NCI-H1694 treated with DMSO at 0.1 percent for 48 hours (cell line): ENCODE data around the gene MIOS.
"Not testable (repeated sequence)": the region's sequence is repeated elsewhere in the genome, so short reads cannot be mapped to it uniquely, and the experiment has no call there.

Source experiments
- DNase-seq: peaks from one replicate; lab custom pipeline; 2025; lab: John Stamatoyannopoulos, UW

Gene MIOS

DNA sequence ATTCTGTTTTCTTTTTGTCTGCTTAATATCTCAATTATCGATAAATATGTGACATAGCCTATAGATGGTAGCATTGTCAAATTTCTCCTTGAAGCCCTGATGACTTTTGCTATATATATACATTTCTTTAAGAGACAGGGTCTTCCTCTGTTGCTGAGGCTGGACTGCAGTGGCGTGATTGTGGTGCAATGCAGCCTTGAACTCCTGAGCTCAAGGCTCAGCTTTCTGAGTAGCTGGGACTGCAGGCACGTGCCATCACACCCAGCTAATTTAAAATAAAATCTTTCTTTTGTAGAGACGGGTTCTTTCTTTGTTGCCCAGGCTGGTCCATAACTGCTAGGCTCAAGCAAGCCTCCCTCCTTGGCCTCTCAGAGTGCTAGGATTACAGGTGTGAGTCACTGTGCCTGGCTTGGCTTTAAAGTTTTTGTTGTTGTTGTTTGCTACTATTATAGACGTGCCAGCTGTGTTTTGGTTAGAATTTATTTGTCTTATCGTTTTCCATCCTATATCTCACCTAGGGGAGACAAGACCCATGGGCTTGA, 80.9 kb downstream of the MIOS start:
- no peak for DNase-seq

DNA sequence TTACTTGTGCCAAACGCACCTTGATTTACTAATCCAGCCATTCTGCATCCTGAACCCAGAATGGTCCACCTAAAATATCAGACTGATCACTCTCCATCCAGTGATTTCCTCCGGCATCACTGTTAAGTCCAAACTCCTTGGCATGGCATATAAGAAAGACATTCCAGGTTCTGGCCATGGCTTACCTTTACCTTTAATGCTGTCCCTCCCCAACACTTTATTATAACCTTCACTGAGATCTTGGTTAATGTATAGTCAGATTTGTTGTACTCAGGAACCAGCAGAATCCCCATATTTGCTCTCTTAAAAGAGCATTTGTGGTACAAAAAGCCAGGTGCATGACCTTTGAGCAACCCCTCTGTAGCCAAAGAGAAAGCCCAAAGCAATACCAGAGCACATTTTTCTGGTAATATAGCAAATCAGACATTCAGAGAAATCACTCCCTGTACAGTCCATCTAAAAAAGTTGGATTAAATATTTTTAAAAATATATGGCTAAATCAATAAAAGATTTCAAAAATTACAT, 84.1 kb downstream of the MIOS start:
- no peak for DNase-seq

DNA sequence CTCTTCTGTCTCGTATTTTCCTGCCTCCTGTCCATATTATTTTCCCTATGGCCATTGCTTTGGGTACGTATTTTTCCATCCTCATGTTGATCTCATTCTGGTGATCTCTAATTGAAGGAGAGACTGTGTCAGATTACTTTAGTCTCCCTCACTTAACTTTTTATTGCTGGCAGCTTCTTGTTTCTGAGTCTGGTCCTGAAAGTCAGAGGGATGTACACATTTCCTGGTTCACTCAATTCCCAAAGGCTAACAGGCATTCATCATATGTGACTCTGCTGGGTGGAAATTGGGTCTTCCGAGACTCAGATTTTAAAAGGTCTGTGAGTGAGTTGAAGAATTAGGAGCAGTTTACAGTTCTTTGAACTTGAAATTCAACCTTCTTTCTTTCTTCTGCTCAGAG, 84.8 kb downstream of the MIOS start:
- no peak for DNase-seq

DNA sequence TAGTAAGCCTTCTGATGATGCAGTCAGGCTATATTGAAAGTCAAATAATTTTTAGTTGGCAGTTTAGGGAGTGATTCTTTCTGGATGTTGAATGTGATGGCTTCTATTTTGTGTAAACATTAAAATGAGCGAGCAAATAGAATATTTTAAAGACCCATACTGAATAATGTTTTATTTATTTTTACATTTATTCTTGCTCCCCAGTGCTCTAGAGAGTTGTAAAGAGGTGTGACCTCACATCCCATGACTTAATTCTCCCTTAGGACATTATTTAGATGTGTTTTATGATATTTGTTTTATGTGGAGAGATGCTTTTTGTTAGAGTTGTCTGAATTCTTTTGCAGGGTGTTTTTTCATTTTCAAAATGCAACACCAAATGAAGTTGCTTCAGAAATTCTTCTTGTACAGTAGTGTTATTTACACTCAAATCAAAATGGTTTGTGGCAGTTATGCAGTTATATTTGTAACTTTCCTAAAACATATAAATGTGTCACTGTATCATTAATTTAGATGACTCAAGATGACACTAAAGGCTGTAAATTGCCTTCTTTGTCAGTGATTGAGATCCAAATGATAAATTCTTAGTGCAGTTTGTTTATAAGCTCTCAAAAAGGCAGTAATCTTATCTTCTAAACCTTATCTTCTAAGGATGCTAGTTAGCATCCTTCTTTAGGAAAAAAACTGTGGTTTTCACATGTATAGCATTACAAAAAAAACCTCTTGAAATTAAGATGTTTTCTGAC, 86.3 kb downstream of the MIOS start:
- DNase-seq: no peak

DNA sequence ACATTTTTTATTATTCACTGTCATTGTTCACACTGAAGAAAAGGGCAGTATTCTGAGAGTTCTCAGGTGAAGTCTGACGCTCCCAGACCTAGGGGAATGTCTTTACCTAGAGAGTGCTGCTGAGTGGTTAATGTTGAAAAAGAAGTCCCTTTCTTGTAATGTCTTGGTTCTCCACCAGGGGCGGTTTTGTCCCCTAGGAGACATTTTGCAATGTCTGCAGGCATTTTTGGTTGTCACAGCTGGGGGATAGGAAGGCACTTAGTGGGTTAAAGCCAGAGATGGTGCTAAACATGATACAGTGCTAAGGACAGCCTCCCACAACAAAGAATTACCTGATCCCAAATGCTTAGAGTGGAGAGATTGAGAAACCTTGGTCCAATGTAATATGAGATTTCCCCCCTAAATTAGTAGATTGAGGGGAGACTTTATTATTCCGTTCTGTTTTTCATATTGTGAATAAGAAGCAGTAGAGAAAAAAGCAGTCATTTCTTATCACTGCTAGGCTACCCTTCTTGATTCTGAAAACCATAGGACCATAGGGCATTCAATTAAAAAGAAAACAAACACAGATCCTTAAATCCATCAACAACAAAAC, 87.0 kb downstream of the MIOS start:
- DNase-seq: no peak

DNA sequence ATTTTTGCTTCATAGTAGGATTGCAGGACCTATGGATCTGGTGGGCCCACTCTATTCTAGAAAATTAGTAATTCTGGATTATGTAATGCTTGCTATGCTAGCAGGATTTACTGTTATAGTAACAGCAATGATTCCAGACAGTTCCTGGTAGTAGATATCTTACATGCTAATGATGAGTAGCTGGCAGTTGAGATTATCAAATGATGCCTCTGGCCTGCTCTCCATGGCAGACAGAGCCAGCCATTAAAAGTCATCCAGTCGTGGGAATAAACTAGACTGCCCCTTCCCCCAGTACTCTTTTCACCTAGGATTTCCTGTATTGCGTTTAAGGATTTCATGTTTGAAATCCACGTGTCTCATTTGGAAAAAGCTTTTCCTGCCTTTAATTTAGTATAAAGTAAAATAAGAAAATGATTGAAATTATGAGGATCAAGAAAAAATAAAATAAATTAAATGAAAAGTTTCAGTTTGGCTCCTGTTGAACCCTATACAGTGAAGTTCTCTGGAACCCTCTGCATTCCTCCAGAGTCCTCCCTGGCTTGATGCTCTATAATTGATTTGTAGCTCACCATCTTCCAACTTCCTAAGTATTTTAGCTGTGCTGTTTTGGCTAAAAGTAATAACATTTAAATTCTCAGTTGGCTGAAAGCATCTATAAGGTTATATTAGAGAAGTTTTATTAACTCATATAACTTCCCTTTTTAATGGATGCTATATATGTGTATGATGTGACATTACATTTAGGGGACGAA, 88.5 kb downstream of the MIOS start:
- no peak for DNase-seq

DNA sequence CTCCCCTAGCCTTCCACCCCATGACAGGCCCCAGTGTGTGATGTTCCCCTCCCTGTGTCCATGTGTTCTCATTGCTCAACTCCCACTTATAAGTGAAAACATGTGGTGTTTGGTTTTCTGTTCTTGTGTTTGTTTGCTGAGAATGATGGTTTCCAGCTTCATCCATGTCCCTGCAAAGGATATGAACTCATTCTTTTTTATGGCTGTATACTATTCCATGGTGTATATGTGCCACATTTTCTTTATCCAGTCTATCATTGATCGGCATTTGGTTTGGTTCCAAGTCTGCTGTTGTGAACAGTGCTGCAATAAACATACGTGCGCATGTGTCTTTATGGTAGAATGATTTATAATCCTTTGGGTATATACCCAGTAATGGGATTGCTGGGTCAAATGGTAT, 89.8 kb downstream of the MIOS start:
- DNase-seq: not testable (repeated sequence)
